ENCODE data around the gene WASF2. TPM values are rescaled to one million over a fixed set of nuclear protein-coding genes. Genes with fewer than 3 reads are reported as not detected.

Gene WASF2
- total RNA-seq, 2 donors from 2014 or later: 60.1 to 83.7 TPM

GRCh38 chr1:27379564-27380122 lies 110.3 kb downstream of the WASF2 start:
- H3K27me3 ChIP-seq (replicated peaks; ENCODE audit: insufficient read depth): no peaks in the 10 kb centered on the region
- no peak overlapping the region for H3K27ac ChIP-seq

GRCh38 chr1:27377760-27378495 lies 112.0 kb downstream of the WASF2 start:
- TF ChIP-seq CTCF (IDR thresholded peaks at IDR 0.05): no peak
- H3K27ac ChIP-seq: no peak overlapping the region
- no peak overlapping the region for H3K4me3 ChIP-seq
- H3K36me3 ChIP-seq: no peaks in the 10 kb centered on the region
- H3K9me3 ChIP-seq: no peaks in the 10 kb centered on the region
- DNase-seq (ENCODE audit: low spot score) (no peak), ATAC-seq (ENCODE audit: insufficient number of reproducible peaks, low FRiP score, low read depth) (no peak)
- H3K4me1 ChIP-seq (ENCODE audit: control insufficient read depth in 1 of 2, low read depth in 2 of 2): no peaks in the 10 kb centered on the region
- H3K27me3 ChIP-seq (replicated peaks; ENCODE audit: insufficient read depth): no peaks in the 10 kb centered on the region

More at GRCh38 chr1:27379564-27380122, 110.3 kb downstream of the WASF2 start:
- Histone ChIP-seq H3K36me3 (no peaks in the 10 kb centered on the region), H3K4me1 (ENCODE audit: control insufficient read depth in 1 of 2, low read depth in 2 of 2) (no peaks in the 10 kb centered on the region), H3K4me3 (no peak overlapping the region), H3K9me3 (no peaks in the 10 kb centered on the region)
- TF ChIP-seq CTCF (IDR thresholded peaks at IDR 0.05): no peak
- DNase-seq (ENCODE audit: low spot score) (no peak), ATAC-seq (ENCODE audit: insufficient number of reproducible peaks, low FRiP score, low read depth) (no peak)

GRCh38 chr1:27374362-27375086 lies 115.4 kb downstream of the WASF2 start, which contains the start of gene FCN3:
FCN3 (minus strand) TSS chr1:27374824; CDS start chr1:27374818, 6 bp downstream.
- H3K4me1 ChIP-seq (ENCODE audit: control insufficient read depth in 1 of 2, low read depth in 2 of 2): no peaks in the 10 kb centered on the region
- H3K4me3 ChIP-seq: no peak within 1 kb of the TSS
- no peaks in the 10 kb centered on the region for H3K36me3 ChIP-seq
- ATAC-seq (ENCODE audit: insufficient number of reproducible peaks, low FRiP score, low read depth) (no peak), DNase-seq (ENCODE audit: low spot score) (no peak)
- no peak within 1 kb of the TSS for H3K27ac ChIP-seq
- no peaks in the 10 kb centered on the region for H3K9me3 ChIP-seq
- TF ChIP-seq CTCF (IDR thresholded peaks at IDR 0.05): no peak
- no peaks in the 10 kb centered on the region for H3K27me3 ChIP-seq (replicated peaks; ENCODE audit: insufficient read depth)

- H3K9me3 ChIP-seq: no peaks in the 10 kb centered on the region
- H3K27me3 ChIP-seq (replicated peaks; ENCODE audit: insufficient read depth): no peaks in the 10 kb centered on the region
- H3K4me3 ChIP-seq: no peak overlapping the region
- DNase-seq (ENCODE audit: low spot score) (no peak), ATAC-seq (ENCODE audit: insufficient number of reproducible peaks, low FRiP score, low read depth) (no peak)
- no peak for TF ChIP-seq CTCF (IDR thresholded peaks at IDR 0.05)
- H3K36me3 ChIP-seq: no peaks in the 10 kb centered on the region
- peaks cover 0 to 10% of the 10 kb centered on the region in 2 donors for H3K4me1 ChIP-seq (ENCODE audit: control insufficient read depth in 1 of 2, low read depth in 2 of 2)
- no peak overlapping the region for H3K27ac ChIP-seq
These were observed 116.9 kb downstream of the WASF2 start for GRCh38 chr1:27372808-27373690.
